HG03460 (cell line): Measurements from ENCODE around the gene SMIM36.
"Not testable (repeated sequence)": the region's sequence is repeated elsewhere in the genome, so short reads cannot be mapped to it uniquely, and the experiment has no call there.

ENCODE experiments used
- ATAC-seq: cut with Tn5 transposase; IDR thresholded peaks from one replicate; pipeline ENCODE4 v1.9.1; 2021; ENCODE audit not compliant: unreplicated experiment

SMIM36 gene

DNA sequence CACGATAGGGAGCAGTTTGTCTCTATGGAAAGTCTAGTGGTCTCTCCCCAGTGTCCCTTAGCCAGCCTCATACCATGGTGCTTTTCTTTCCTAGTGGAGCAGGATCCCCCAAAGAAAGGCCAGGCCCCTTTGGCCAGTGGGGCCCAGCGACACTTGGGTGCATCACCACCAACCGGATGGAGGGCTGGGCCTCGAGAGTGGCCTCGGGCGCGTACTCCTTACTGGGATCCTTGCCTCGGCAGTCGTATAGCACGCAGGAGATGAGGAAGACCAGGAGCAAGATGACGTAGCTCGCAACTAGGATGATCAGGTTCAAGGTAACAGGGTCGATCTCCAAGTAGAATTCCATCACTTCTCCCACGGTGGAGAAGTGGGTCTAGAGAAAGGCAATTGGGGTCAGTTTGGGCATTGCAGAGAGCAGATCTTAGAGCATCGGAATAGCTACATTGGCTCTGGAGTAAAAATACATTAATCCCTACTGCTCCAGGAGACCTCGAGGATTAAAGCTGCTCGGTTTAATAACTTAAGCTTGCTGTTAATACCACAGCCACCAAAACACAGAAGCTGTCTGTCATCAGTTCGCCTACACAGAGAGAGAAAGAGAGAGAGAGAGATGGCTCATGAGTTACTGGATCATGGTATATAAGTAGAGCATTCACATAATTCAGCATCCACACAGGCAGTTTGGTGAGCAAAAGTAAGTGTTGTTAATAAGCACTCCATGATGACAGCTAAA lies at the start of gene SMIM36:
Gene SMIM36, minus strand, starts transcription at position 467 of the 736 bp plus-strand sequence.
- no peak for ATAC-seq

DNA sequence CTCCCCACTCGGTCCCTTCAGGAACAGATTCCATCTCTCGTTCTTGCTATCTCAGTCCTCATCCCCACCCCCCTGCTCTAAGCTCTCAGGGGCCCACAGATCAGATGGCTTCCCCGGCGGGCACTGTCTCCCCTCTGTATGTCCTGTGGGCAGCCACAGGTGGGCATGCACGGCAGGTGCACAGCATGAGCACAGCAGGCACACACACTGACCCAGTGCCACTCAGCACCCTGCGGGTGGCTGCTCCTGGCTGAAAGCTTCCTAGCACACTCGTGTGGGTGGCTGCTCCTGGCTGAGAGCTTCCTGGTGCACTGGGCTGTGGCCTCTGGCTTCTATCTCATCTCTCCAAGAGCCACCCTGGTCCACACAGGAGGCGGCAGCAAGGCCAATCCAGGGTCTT lies 44.5 kb upstream of the SMIM36 start:
- no peak for ATAC-seq

DNA sequence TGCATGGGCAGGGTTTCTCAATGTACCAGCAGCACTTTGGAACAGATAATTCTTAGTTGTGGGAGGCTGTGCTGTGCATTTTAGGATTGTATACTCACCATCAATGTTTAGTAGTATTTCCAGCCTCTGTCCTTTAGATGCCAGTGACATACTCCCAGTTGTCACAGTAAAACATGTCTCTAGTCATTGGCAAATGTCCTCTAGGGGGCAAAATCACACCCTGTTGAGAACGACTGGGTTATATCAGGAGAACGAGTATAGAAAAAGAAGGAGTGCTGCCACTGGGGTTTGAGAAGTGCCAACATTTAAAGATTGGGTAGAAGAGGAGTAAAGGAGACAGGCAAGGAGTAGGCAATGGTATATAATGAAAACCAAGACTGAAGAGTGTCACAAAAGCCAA lies 37.9 kb upstream of the SMIM36 start:
- no peak for ATAC-seq

DNA sequence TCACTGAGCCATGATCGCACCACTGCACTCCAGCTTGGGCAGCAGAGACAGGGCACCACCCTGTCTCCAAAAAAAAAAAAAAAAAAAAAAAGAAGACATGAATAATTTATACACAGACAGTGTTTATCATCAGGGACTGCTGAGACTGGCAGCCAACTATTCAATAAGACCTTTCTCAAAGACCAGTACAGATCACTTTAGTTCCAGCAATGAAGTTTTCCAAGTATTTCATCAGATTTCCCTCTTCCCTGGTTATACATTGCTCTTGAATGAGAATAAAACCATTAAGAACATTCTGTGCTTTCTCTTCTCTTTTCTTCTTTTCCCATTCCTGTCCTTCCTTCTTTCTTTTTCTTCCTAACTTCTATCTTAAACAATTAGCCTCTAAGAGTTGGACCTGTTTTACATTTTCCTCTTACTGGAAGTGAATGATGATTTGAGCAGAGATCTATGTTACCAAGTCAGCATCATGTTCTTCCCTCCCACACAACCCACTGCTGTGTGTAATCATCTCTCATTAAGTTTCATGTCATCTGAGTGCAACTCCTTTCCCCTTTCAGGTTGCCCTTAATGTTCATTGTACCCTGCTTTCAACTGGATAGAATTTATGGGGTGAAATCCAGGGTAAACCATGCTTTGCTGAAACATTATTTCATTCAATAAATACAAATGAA lies 35.9 kb upstream of the SMIM36 start:
- no peak for ATAC-seq

DNA sequence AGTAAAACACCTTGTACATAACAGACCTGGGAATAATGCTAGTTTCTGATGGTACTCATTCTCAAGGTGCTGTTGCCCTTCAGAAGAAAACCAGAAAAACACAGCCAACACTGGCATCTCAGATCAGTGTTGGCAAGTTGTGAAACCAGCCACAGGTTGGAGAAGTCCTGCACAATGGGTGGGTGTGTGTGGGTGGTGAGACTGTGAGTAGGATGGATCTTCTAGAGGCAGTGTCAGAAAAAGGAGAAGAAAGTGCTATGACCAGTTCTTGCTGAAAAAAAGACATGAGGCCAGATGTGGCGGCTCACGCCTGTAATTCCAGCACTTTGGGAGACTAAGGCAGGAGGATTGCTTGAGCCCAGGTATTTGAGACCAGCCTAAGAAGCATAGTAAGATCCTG lies 35.2 kb upstream of the SMIM36 start:
- no peak for ATAC-seq

DNA sequence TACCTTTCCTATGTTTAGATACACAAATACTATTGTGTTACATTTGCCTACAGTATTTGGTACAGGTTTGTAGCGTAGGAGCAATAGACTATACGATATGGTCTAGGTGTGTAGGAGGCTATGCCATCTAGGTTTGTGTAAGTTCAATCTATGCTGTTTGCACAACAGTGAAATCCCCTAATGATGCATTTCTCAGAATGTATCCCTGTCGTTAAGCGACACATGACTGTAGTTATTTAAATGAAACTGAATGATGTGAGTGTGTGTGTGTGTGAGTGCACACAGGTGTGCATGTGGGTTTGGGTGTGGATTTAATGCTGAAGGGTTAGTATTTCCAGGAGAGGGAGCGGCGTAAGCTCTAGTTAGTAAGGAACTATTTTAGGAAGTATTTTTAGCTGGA lies 34.6 kb upstream of the SMIM36 start:
- no peak for ATAC-seq

DNA sequence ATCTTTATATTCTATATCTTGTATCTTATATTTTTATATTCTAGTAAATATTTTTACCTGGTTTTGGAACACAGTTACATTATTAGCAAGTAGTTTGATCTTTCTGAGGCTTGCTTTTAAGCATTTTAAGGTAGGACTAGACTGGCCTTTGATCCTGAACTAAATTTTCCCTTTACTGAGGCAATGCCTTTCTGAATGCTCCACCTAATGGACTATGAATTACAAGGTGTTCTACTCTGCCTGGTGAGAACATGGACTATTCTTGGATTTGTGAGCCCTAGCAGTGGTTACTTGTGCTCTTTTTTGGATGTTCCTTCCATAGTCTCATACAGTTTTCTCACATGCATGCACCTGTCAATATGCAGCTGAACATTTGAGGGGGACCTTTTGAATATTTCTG lies 32.5 kb upstream of the SMIM36 start:
- no peak for ATAC-seq

DNA sequence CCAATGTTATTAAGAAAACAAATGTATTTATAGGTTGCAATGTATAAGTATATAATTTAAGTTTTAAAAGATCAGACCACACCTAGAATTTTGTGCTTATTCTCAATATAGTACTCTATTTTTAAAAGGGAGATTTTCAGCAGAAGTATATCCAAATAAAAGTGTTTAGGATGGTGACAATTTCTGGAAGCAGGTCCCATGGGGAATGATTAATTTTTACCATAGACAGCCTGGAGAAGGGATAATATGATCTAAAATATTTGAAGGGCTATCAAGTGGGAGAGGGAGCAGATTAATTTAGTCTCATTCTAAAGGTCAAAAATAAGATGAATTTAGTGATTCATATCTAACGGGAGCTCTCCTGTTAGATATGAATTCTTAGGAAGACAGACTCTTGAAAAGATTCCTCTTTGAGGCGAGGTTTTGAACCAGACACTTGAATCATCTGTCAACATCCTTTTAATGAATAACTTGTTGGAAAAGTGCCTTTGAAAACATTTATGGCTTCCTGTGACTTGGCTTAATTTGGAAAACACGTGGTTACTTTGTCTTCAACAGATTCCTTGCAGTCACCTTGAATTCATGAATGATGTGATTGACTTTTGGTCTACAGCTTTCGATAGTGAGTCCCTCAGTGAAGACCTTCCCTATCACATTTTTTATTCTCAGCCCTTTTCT lies 29.3 kb upstream of the SMIM36 start:
- ATAC-seq: no peak

DNA sequence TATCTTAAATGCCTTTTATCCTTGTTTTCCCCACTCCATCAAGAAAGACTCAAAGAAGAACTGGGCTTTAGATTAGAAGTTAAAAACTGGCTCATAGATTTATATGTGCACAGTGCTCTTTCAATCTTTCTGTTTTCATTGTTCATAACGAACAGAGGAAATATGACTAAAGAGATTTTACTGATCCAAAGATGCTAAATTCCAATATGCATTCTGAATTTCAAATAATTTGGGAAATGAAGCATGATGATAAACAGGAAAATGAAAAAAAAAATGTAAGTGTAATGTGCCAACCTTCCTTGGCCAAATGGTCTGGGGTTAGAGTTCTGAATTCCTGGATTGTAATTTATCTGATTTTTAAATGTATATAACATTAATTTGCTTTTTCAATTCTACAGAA lies 25.0 kb upstream of the SMIM36 start:
- no peak for ATAC-seq

DNA sequence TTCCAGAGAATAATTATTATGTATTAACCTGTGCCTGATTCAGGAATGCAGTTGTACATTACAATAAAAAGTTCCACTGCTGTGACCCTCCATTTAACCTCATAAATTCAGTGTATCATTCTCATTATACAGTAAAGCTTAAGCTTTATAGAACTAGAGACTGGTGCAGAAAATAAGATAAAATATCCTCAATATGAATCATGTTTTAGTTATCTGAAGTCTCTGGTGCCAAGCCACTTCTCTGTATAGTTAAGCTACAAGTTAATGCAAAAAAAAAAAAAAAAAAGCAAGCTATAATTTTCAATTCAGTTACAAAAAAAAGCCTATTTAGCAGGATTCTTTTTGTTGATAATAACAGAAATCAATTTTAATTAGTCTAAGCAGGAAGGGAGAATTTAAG lies 22.4 kb upstream of the SMIM36 start:
- ATAC-seq: no peak

DNA sequence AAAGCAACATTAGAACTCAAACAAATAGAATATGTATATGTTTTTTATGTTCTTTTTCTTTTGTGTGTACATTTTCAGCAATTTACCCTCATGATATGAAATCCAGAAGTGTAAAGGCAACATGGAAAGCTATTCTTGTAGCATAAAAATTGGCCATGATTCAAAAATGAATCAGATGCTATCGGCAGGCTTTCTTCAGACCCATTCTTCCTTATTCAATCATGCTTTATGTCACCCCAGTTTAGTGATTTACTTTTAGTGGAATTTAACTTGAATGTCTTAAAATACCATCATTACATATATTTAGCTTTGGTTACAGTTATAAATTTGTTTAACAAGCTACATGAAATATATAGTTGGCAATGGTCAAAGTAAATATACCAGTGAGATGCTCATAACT lies 21.4 kb upstream of the SMIM36 start:
- ATAC-seq: no peak

DNA sequence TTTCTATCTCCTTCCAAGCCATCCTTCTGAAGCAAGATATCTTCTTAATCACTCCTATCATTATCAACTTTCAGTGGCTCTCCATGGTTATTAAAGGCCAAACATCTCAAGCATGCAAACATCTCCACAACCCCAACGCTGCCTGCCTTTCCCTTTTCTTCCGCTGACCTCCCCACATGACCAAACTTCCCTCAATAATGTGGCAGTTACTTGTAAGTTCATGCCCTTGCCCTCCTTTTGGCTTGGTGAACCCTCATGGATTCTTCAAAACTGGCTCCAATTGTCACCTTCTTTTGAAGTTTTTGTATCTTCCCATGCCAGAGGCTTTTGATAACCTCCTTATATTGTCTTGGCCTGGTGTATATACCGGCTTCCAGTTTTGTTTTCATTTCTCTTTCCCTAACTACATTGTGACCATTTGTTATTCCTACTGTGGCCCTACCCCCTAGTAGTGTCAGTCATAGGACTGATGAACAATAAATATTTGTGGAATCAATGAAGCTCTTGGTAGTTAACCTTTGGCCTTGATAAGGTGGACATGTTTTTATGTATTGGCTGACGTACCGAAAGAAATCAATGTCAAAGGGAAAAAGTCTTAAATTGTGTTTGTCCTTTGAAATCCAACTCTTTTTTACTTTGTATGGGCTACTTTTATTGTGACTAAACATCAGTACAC lies 19.9 kb upstream of the SMIM36 start:
- no peak for ATAC-seq

DNA sequence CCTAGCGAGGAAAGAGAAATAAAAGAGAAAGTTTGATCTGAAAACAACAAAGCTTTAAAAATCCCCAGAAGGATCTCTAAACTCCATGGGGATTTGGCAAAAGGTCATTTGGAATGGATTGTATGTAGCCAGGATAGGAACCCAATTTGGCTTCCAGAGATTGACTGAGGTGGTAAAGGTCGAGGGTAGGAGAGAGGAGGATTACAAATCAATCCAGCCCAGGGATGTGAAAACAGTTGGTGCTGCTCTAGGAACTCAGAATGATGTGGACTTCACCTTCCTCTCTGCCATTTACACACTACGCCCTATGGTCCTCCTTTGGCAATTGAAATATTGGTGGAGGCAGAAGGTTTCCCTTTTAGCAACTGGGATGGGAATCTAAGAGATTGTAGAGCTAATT lies 18.8 kb upstream of the SMIM36 start:
- ATAC-seq: no peak

DNA sequence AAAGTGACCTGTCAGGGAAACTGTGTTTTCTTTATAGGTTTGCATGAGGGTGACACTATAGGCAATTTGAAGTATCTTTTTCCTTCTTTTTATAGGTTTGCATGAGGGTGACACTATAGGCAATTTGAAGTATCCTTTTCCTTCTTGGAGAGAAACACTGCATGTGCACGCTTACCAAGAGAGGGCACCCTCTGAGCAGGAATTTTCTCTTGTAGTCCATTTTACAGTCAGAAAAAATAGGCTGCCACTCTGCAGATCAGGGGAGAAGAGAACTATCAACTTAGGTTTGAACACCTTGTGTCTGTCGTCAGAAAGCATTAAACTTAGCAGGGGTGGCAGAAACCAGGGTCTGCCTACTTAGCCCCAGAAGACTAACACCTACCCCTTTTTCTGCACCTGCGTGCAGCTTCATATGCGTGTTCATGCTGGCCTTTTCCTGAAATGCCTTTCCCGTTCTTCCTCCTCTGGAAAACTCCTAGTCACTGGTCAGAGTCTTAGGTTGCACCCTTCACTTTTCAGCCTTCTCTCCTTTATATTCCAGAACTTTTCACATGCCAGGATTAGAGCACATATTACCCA lies 16.4 kb upstream of the SMIM36 start:
- ATAC-seq: no peak

DNA sequence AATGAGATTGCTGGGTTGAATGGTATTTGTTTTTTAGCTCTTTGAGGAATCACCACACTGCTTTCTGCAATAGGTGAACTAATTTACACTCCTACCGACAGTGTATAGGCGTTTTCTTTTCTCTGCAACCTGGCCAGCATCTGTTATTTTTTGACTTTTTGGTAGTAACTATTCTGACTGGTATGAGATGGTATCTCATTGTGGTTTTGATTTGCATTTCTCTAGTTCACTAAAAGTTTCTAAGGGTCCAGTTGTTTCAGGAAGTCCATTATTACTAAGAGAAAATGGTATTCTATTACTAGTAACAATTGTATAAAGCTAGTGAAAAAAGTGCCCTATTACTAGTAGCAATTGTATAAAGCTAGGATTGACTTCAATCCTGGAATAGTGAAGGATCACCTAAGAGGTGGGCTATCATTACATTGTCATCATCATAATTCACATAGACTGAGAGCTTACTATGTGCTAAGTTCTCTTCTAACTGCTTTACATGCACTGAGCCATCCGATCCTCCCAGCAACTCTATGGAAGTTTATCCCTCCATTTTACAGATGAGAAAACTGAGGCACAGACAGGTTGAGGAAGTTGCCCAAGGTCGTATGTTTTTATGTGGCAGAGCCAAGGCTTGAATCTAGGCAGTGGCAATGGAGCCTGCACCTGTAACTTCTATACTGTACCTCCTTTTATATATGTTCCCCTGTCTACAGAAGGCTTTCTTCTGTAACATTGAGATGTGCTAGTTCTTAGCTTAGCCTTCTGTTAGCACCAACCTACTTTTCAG lies 13.4 kb upstream of the SMIM36 start:
- ATAC-seq: peak; percentile 72

DNA sequence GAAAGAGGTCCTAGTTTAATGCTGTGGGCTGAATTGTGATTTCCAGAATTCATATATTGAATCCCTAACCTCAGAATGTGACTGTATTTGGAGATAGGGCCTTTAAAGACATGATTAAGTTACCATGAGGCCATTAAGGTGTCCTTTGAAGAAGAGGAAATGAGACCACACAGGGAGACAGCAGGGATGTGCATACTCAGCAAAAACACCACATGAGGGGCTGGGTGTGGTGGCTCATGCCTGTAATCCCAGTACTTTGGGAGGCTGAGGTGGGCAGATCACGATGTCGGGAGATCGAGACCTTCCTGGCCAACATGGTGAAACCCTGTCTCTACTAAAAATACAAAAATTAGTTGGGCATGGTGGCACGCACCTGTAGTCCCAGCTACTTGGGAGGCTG lies 11.8 kb upstream of the SMIM36 start:
- not testable (repeated sequence) for ATAC-seq

DNA sequence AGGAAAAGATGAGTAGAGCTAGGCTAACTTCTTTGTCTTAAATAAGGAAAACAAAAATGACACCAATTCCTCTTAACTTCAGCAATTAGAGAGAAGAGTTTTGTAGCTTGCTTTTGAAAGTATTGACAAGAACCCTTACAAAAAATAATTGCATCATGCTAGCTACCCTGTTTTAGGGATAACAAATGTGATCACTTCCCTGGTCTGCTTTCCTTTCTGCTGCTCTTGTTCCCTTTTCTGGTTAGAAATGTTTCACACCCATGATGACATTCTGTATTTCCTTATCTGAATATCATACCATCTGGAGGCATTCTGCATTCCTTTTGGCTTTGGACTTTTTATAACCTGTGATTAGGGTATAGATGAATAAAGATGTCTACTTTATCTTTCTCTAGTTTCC lies 9.9 kb upstream of the SMIM36 start:
- no peak for ATAC-seq

DNA sequence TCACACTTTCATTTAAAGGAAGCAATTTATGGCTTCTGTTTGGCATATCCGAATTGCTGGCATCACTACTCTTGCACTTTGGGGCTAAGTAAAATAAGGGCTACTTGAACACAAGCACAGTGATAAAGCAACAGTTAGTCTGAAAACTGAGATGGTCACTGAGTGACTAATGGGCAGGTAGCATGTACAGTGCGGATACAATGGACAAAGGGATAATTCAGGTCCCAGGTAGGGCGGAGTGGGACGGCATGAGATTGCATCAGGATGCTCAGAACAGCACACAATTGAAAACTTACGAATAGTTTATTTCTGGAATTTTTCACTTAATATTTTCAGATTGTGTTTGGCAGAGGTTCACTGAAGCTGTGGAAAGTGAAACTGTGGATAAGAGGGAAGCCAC lies 9.2 kb upstream of the SMIM36 start:
- ATAC-seq: no peak

DNA sequence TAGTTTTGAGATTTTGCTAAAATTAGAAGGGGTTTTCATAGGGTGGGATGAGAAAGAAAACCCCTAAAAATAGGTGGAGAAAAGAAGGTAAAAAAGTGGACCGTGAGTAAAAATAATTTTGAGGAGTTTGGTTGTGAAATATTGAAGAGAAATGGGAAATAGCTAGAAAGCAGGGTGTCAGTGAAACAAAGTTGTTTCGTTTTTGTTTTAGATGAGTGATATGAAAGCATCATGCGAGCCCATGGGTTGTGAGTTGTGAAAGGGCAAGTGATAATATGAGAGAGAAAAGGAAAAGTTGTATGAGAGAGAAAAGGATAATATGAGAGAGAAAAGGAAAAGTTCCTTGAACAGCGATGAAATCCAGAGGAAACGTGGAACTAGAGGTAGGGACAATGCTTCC lies 7.3 kb upstream of the SMIM36 start:
- ATAC-seq: no peak

DNA sequence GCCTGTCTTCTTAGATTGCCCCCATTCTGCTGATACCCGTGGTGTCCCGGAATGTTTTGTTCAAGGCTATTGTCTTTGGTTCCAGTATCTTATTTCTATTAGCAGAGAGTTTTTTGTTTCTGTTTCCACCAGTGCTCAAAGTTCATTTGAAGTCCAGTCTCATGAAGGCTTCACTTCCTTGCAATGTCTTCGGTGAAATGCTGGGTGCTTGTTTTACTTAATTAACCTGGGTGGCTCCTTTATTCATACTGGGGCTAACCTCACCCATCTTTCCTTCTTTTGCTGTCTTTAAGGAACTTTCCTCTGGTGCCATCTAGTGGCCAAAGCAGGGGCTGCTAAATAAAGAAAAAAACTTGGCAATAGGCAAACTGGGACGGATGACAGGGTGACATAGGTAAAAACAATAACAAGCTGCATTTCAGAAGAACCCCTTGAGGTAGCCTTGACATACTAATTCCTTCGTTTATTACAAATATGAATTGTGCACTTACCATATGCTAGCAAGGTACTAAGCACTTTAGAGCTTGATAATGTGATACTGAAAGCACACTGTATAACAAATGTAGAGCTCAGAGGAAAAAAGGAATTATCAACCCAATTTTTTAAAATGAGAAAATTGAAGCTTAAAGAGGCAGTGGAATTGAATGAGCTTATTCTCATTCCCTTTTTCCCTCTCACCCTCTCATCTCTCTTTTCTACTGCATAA lies 2.8 kb upstream of the SMIM36 start:
- ATAC-seq: peak; percentile 67
